Measurements from ENCODE around the gene ZDHHC6.
"Not testable (repeated sequence)": the region's sequence is repeated elsewhere in the genome, so short reads cannot be mapped to it uniquely, and the experiment has no call there.

- not testable (repeated sequence) for TF ChIP-seq POLR2A, CTCF (IDR thresholded peaks at IDR 0.05)
Measured at GRCh38 chr10:112464074-112464473, 17.4 kb upstream of the ZDHHC6 start.
